H9 (cell line): ENCODE measurements around the gene COTL1. TPM values are rescaled to one million over a fixed set of nuclear protein-coding genes. Genes with fewer than 3 reads are reported as not detected.

ENCODE experiments used
- DNase-seq: peaks from one replicate; pipeline ENCODE4 v3.0.0-alpha.2; 2017
- H2AFZ ChIP-seq: one replicate; pipeline ENCODE4 v1.6.1; 2013; ENCODE audit warnings: mild to moderate bottlenecking, low read length, control low read depth, moderate library complexity
- H2AK5ac ChIP-seq: 2 replicates; pipeline ENCODE4 v1.6.1; 2013; ENCODE audit warnings: low read length, control low read depth, mixed read lengths; ENCODE audit not compliant: insufficient read length
- H2BK120ac ChIP-seq: one replicate; pipeline ENCODE4 v1.6.1; 2013; ENCODE audit warnings: low read depth, mild to moderate bottlenecking, low read length, control low read depth, inconsistent platforms; ENCODE audit not compliant: poor library complexity, severe bottlenecking
- H2BK12ac ChIP-seq: 2 replicates; pipeline ENCODE4 v1.6.1; 2013; ENCODE audit warnings: low read length, control low read depth, mixed read lengths, low read depth; ENCODE audit not compliant: insufficient read length
- H2BK15ac ChIP-seq: 2 replicates; pipeline ENCODE4 v1.6.1; 2013; ENCODE audit warnings: low read depth, low read length, control low read depth
- H2BK20ac ChIP-seq: one replicate; pipeline ENCODE4 v1.6.1; 2013; ENCODE audit warnings: low read depth, mild to moderate bottlenecking, low read length, control low read depth, inconsistent platforms; ENCODE audit not compliant: poor library complexity, severe bottlenecking
- H2BK5ac ChIP-seq: 2 replicates; pipeline ENCODE4 v1.6.1; 2013; ENCODE audit warnings: low read length, control low read depth, mixed read lengths; ENCODE audit not compliant: insufficient read length
- H3K14ac ChIP-seq: 2 replicates; pipeline ENCODE4 v1.6.1; 2013; ENCODE audit warnings: low read length, control low read depth; ENCODE audit not compliant: insufficient read depth
- H3K18ac ChIP-seq: 2 replicates; pipeline ENCODE4 v1.6.1; 2013; ENCODE audit warnings: low read depth, mild to moderate bottlenecking, mixed read lengths, low read length, control low read depth; ENCODE audit not compliant: insufficient read length
- H3K23ac ChIP-seq: 2 replicates; pipeline ENCODE4 v1.6.1; 2013; ENCODE audit warnings: low read length, control low read depth, mixed read lengths, low read depth; ENCODE audit not compliant: insufficient read length
- H3K23me2 ChIP-seq: 2 replicates; pipeline ENCODE4 v1.6.1; 2013; ENCODE audit warnings: low read depth, mild to moderate bottlenecking, mixed read lengths, low read length, control low read depth; ENCODE audit not compliant: insufficient read length, poor library complexity, severe bottlenecking
- H3K27ac ChIP-seq: 2 replicates; pipeline ENCODE4 v1.5.1; 2013; ENCODE audit warnings: low read length, control low read depth, mixed read lengths, low read depth; ENCODE audit not compliant: insufficient read length
- H3K27me3 ChIP-seq: 2 replicates; pipeline ENCODE4 v1.6.1; 2013; ENCODE audit warnings: low read length, control low read depth, inconsistent platforms; ENCODE audit not compliant: insufficient read depth
- H3K4ac ChIP-seq: 2 replicates; pipeline ENCODE4 v1.6.1; 2013; ENCODE audit warnings: low read depth, mild to moderate bottlenecking, control low read depth, inconsistent platforms, low read length, moderate library complexity
- H3K4me1 ChIP-seq: 2 replicates; pipeline ENCODE4 v1.6.1; 2013; ENCODE audit warnings: low read length, control low read depth, inconsistent platforms; ENCODE audit not compliant: insufficient read depth
- H3K4me2 ChIP-seq: 2 replicates; pipeline ENCODE4 v1.6.1; 2013; ENCODE audit warnings: low read length, control low read depth, mixed read lengths; ENCODE audit not compliant: insufficient read length, insufficient read depth
- H3K56ac ChIP-seq: 2 replicates; pipeline ENCODE4 v1.6.1; 2013; ENCODE audit warnings: low read depth, mild to moderate bottlenecking, mixed read lengths, low read length, control low read depth; ENCODE audit not compliant: insufficient read length
- H3K79me1 ChIP-seq: 2 replicates; pipeline ENCODE4 v1.6.1; 2013; ENCODE audit warnings: low read depth, mild to moderate bottlenecking, moderate library complexity, low read length, control low read depth, inconsistent platforms; ENCODE audit not compliant: insufficient read depth, poor library complexity, severe bottlenecking
- H3K79me2 ChIP-seq: 2 replicates; pipeline ENCODE4 v1.6.1; 2013; ENCODE audit warnings: low read length, control low read depth, inconsistent platforms; ENCODE audit not compliant: insufficient read depth
- H3K9ac ChIP-seq: 2 replicates; pipeline ENCODE4 v1.6.1; 2013; ENCODE audit warnings: low read length, control low read depth, mixed read lengths; ENCODE audit not compliant: insufficient read length; ENCODE audit errors: extremely low read depth
- H3K9me3 ChIP-seq: one replicate; pipeline ENCODE4 v1.6.1; 2013; ENCODE audit warnings: low read depth, low read length, inconsistent platforms; ENCODE audit not compliant: control insufficient read depth
- H3T11ph ChIP-seq: one replicate; pipeline ENCODE4 v1.6.1; 2013; ENCODE audit warnings: mild to moderate bottlenecking, low read length, control low read depth, inconsistent platforms
- H4K20me1 ChIP-seq: one replicate; pipeline ENCODE4 v1.6.1; 2013; ENCODE audit not compliant: control insufficient read depth, insufficient read length, insufficient read depth
- H4K5ac ChIP-seq: 2 replicates; pipeline ENCODE4 v1.6.1; 2013; ENCODE audit warnings: low read depth, mild to moderate bottlenecking, mixed read lengths, low read length, control low read depth; ENCODE audit not compliant: insufficient read length
- H4K8ac ChIP-seq: replicated peaks from 2 replicates; pipeline ENCODE4 v1.6.1; 2013; ENCODE audit warnings: low read length, control low read depth, mixed read lengths, low read depth; ENCODE audit not compliant: insufficient read length
- H4K91ac ChIP-seq: 2 replicates; pipeline ENCODE4 v1.6.1; 2013; ENCODE audit warnings: low read depth, mild to moderate bottlenecking, moderate library complexity, mixed read lengths, low read length, control low read depth; ENCODE audit not compliant: insufficient read length
- H3K27ac Mint-ChIP-seq, 3 experiments: 2 replicates in 2 of 3; 3 replicates in 1 of 3; pipeline ENCODE4 v1.8.0; 2020 to 2021; ENCODE audit warnings: mixed read lengths in 3 of 3, mild to moderate bottlenecking in 1 of 3, moderate library complexity in 1 of 3
- H3K27me3 Mint-ChIP-seq: 2 replicates; pipeline ENCODE4 v1.8.0; 2021; ENCODE audit warnings: low read depth, mild to moderate bottlenecking, moderate library complexity, mixed read lengths
- H3K36me3 Mint-ChIP-seq, 3 experiments: 2 replicates in 2 of 3; 3 replicates in 1 of 3; pipeline ENCODE4 v1.8.0; 2020 to 2021; ENCODE audit warnings: low read depth in 3 of 3, mixed read lengths in 3 of 3; ENCODE audit not compliant: insufficient read depth in 1 of 3
- H3K4me1 Mint-ChIP-seq, 2 experiments: 2 replicates each; pipeline ENCODE4 v1.8.0; 2020; ENCODE audit warnings: mixed read lengths in 2 of 2
- H3K4me3 Mint-ChIP-seq, 2 experiments: 2 replicates in 1 of 2; 3 replicates in 1 of 2; pipeline ENCODE4 v1.8.0; 2020 to 2021; ENCODE audit warnings: mild to moderate bottlenecking in 2 of 2, mixed read lengths in 2 of 2, moderate library complexity in 1 of 2
- H3K9me3 Mint-ChIP-seq, 2 experiments: 2 replicates in 1 of 2; 3 replicates in 1 of 2; pipeline ENCODE4 v1.8.0; 2020; ENCODE audit warnings: mild to moderate bottlenecking in 2 of 2, mixed read lengths in 2 of 2, moderate library complexity in 1 of 2
- WGBS: extraction: QIAGEN DNeasy Blood & Tissue Kit; methylation state at CpG from one replicate; pipeline ENCODE4 v1.1.7; 2013; ENCODE audit warnings: missing lambda C conversion rate, low lambda C conversion rate, mixed read lengths; ENCODE audit not compliant: insufficient read length; ENCODE audit errors: extremely low coverage; 5-methylcytosine and 5-hydroxymethylcytosine counted together
- total RNA-seq: library from RNA; stranded (reverse); gene quantifications from 2 replicates; pipeline ENCODE4 v1.2.1, GENCODE V29; 2021
- TF ChIP-seq, protein P1 (sequence below): fragments of 200-600 bp; sonication (generic); conservative IDR thresholded peaks from 3 replicates; pipeline ENCODE4 v1.8.0; 2021; ENCODE audit warnings: antibody characterized with exemption, mild to moderate bottlenecking

Gene COTL1
- total RNA-seq, 1 experiment from 2014 or later: 81.4 TPM

DNA sequence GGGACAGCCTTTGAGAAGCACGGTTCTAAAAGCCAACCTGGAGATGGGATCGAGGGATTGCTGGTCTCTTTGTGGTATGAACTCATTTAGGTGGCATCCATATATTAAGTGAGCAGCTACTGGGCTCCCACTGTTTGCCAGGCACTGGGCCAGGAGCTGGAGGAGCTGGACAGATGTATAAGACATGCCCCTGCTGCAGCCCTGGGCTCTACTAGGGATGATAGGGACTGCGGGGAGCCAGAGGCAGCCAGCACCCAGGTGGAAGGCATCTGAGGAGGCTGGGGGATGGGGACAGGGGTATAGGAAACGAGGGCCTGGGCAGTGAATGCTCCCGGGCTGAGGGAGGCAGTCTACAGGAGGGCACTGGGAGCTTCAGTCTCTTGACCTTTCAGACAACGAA lies 60.4 kb downstream of the COTL1 start:
- Mint-ChIP-seq H3K9me3 (no peaks in the 10 kb centered on the region; a peak in 1 of 5 replicates), H3K27me3 (no peaks in the 10 kb centered on the region), H3K36me3 (no peaks in the 10 kb centered on the region), H3K4me1 (peaks cover 46 to 62% of the 10 kb centered on the region in 2 experiments), H3K27ac (peak overlapping the region in 2 of 3 experiments; percentile 52 to 79; a peak in 2 of 7 replicates), H3K4me3 (no peak overlapping the region)
- no peak overlapping the region for H4K91ac ChIP-seq
- no peak overlapping the region for H3K27ac ChIP-seq
- no peaks in the 10 kb centered on the region for H3K23me2 ChIP-seq
- H2BK15ac ChIP-seq: no peak overlapping the region
- no peak overlapping the region for H2BK12ac ChIP-seq
- H3K4ac ChIP-seq: no peak overlapping the region; the same call in 1 of the 2 replicates
- peak overlapping the region; percentile 2 for H3K18ac ChIP-seq
- TF ChIP-seq, protein P1, sequence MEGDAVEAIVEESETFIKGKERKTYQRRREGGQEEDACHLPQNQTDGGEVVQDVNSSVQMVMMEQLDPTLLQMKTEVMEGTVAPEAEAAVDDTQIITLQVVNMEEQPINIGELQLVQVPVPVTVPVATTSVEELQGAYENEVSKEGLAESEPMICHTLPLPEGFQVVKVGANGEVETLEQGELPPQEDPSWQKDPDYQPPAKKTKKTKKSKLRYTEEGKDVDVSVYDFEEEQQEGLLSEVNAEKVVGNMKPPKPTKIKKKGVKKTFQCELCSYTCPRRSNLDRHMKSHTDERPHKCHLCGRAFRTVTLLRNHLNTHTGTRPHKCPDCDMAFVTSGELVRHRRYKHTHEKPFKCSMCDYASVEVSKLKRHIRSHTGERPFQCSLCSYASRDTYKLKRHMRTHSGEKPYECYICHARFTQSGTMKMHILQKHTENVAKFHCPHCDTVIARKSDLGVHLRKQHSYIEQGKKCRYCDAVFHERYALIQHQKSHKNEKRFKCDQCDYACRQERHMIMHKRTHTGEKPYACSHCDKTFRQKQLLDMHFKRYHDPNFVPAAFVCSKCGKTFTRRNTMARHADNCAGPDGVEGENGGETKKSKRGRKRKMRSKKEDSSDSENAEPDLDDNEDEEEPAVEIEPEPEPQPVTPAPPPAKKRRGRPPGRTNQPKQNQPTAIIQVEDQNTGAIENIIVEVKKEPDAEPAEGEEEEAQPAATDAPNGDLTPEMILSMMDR: no peak
- no peaks in the 10 kb centered on the region for H3K79me2 ChIP-seq
- H3K4me1 ChIP-seq: peaks cover 4% of the 10 kb centered on the region
- H3K56ac ChIP-seq: no peak overlapping the region
- peak overlapping the region; percentile 38; the same call in 1 of the 2 replicates for H3K14ac ChIP-seq
- H3K4me2 ChIP-seq: no peak overlapping the region
- DNase-seq: peak; percentile 55
- H3T11ph ChIP-seq: no peak overlapping the region
- no peaks in the 10 kb centered on the region for H3K79me1 ChIP-seq
- no peak overlapping the region for H3K9ac ChIP-seq
- no peak overlapping the region for H4K8ac ChIP-seq
- no peak overlapping the region for H3K23ac ChIP-seq
- no peak overlapping the region for H2AK5ac ChIP-seq
- no peak overlapping the region for H2BK20ac ChIP-seq
- H3K27me3 ChIP-seq: no peaks in the 10 kb centered on the region
- H4K5ac ChIP-seq: no peak overlapping the region
- no peaks in the 10 kb centered on the region for H4K20me1 ChIP-seq
- no peak overlapping the region for H2BK5ac ChIP-seq
- WGBS: no CpG with 5 or more reads among the region's 6 CpGs
- no peak overlapping the region for H2AFZ ChIP-seq
- peak overlapping the region; percentile 92 for H2BK120ac ChIP-seq
- no peaks in the 10 kb centered on the region for H3K9me3 ChIP-seq
